Measurements from ENCODE around the gene USP34.
A peak's percentile ranks its signal among the peaks of the same experiment; 100 is the strongest.
"Not testable (repeated sequence)": the region's sequence is repeated elsewhere in the genome, so short reads cannot be mapped to it uniquely, and the experiment has no call there.

The USP34 gene

GRCh38 chr2:61221819-61222218 lies 249.1 kb downstream of the USP34 start:
- H3K4me3 Mint-ChIP-seq: no peak overlapping the region
- no peak overlapping the region for H3K27ac Mint-ChIP-seq
- peaks cover 4% of the 10 kb centered on the region for H3K4me1 Mint-ChIP-seq (ENCODE audit: low read depth)
- no peaks in the 10 kb centered on the region for H3K27me3 Mint-ChIP-seq (ENCODE audit: low read depth)
- no peaks in the 10 kb centered on the region for H3K9me3 Mint-ChIP-seq
- peaks cover 35% of the 10 kb centered on the region for H3K36me3 Mint-ChIP-seq (ENCODE audit: low read depth)

DNA sequence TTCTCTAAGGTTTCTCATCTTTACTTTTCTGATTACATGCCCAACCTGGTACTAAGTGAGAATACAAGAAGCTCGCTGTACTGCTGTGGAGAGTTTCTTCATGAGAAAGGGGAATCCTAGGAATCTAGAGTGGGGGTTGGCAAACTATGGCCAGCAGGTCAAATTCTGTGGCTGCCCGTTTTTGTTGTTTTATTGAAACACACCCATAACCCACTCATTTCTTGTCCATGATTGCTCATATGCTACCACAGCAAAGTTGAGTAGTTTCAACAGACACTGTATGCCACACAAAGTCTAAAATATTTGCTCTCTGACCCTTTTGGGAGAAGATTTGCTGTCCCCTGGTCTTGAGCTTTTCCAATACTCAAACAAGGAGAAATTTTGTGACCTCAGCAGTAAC lies 250.1 kb downstream of the USP34 start:
- H3K27ac Mint-ChIP-seq: no peak overlapping the region

GRCh38 chr2:61218817-61219170 lies 252.1 kb downstream of the USP34 start:
- Mint-ChIP-seq H3K4me1 (ENCODE audit: low read depth) (no peaks in the 10 kb centered on the region), H3K9me3 (no peaks in the 10 kb centered on the region), H3K4me3 (no peak overlapping the region), H3K27me3 (ENCODE audit: low read depth) (no peaks in the 10 kb centered on the region), H3K36me3 (ENCODE audit: low read depth) (peaks cover 33% of the 10 kb centered on the region), H3K27ac (no peak overlapping the region)

More for the DNA sequence above, 250.1 kb downstream of the USP34 start:
- Mint-ChIP-seq H3K9me3 (no peaks in the 10 kb centered on the region), H3K27me3 (ENCODE audit: low read depth) (no peaks in the 10 kb centered on the region), H3K4me3 (no peak overlapping the region), H3K36me3 (ENCODE audit: low read depth) (peaks cover 32% of the 10 kb centered on the region), H3K4me1 (ENCODE audit: low read depth) (no peaks in the 10 kb centered on the region)

DNA sequence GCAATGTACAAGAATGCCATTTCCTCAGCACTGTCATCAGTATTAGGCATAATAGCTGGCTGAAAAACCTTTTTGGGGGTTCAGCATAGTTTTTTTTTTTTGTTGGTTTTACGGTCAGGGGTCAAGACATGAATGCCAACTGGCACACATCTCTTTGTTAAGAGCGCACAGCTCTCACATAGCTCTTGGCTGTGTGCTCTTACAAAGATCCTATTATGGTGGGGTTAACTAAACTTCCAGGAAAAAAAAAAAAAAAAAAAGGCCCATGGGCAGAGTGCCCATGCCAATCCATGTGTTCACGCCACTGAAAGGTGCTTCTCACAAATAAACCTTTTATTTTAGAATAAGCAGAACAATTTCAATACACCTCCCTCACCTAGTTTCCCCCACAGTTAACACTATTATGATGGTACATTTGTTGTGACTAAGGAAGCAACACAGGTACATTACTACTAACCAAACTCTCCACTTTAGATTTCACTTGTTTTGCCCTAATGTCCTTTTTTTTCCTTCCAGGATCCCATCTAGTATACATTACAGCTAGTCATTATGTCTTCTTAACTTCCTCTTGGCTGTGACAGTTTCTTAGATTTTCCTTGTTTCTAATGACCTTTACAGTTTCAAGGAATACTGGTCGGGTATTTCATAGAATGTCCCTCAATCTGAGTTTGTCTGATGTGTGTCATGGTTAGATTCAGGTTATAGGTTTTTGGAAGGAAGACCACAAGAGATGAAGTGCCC lies 252.6 kb downstream of the USP34 start:
- no peaks in the 10 kb centered on the region for H3K9me3 Mint-ChIP-seq
- peaks cover 31% of the 10 kb centered on the region for H3K36me3 Mint-ChIP-seq (ENCODE audit: low read depth)
- no peaks in the 10 kb centered on the region for H3K27me3 Mint-ChIP-seq (ENCODE audit: low read depth)
- H3K4me1 Mint-ChIP-seq (ENCODE audit: low read depth): no peaks in the 10 kb centered on the region
- no peak overlapping the region for H3K4me3 Mint-ChIP-seq
- H3K27ac Mint-ChIP-seq: no peak overlapping the region

GRCh38 chr2:61214171-61214570 lies 256.7 kb downstream of the USP34 start:
- Mint-ChIP-seq H3K4me3 (no peak overlapping the region), H3K36me3 (ENCODE audit: low read depth) (peaks cover 21% of the 10 kb centered on the region), H3K4me1 (ENCODE audit: low read depth) (no peaks in the 10 kb centered on the region), H3K27me3 (ENCODE audit: low read depth) (no peaks in the 10 kb centered on the region), H3K9me3 (no peaks in the 10 kb centered on the region), H3K27ac (no peak overlapping the region)

- peaks cover 29% of the 10 kb centered on the region for H3K36me3 Mint-ChIP-seq (ENCODE audit: low read depth)
- no peaks in the 10 kb centered on the region for H3K9me3 Mint-ChIP-seq
- no peak overlapping the region for H3K4me3 Mint-ChIP-seq
- H3K27ac Mint-ChIP-seq: no peak overlapping the region
- no peaks in the 10 kb centered on the region for H3K4me1 Mint-ChIP-seq (ENCODE audit: low read depth)
- no peaks in the 10 kb centered on the region for H3K27me3 Mint-ChIP-seq (ENCODE audit: low read depth)
Measured at GRCh38 chr2:61210332-61210981, 260.4 kb downstream of the USP34 start.

- Mint-ChIP-seq H3K9me3 (no peaks in the 10 kb centered on the region), H3K36me3 (ENCODE audit: low read depth) (peaks cover 41% of the 10 kb centered on the region), H3K27ac (no peak overlapping the region)
Measured at GRCh38 chr2:61205132-61205531, 265.8 kb downstream of the USP34 start.

GRCh38 chr2:61196671-61197070 lies 274.2 kb downstream of the USP34 start:
- no peak overlapping the region for H3K4me3 Mint-ChIP-seq
- H3K4me1 Mint-ChIP-seq (ENCODE audit: low read depth): peaks cover 14% of the 10 kb centered on the region
- H3K36me3 Mint-ChIP-seq (ENCODE audit: low read depth): peaks cover 19% of the 10 kb centered on the region
- H3K9me3 Mint-ChIP-seq: no peaks in the 10 kb centered on the region
- H3K27ac Mint-ChIP-seq: no peak overlapping the region
- H3K27me3 Mint-ChIP-seq (ENCODE audit: low read depth): no peaks in the 10 kb centered on the region

More at GRCh38 chr2:61205132-61205531, 265.8 kb downstream of the USP34 start:
- H3K27me3 Mint-ChIP-seq (ENCODE audit: low read depth): no peaks in the 10 kb centered on the region
- no peaks in the 10 kb centered on the region for H3K4me1 Mint-ChIP-seq (ENCODE audit: low read depth)
- H3K4me3 Mint-ChIP-seq: no peak overlapping the region

DNA sequence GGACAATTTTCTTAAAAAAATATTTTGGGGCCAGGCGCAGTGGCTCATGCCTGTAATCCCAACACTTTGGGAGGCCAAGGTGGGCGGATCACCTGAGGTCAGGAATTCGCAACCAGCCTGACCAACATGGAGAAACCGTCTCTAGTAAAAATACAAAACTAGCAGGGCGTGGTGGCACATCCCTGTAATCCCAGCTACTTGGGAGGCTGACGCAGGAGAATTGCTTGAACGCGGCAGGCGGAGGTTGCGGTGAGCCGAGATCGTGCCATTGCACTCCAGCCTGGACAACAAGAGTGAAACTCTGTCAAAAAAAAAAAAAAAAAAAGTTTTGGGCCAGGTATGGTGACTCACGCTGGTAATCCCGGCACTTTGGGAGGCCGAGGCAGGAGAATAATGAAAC lies 276.2 kb downstream of the USP34 start:
- not testable (repeated sequence) for H3K27ac Mint-ChIP-seq; H3K27me3 Mint-ChIP-seq (ENCODE audit: low read depth); H3K9me3 Mint-ChIP-seq; H3K4me3 Mint-ChIP-seq
- Mint-ChIP-seq H3K4me1 (ENCODE audit: low read depth) (peaks cover 16% of the 10 kb centered on the region), H3K36me3 (ENCODE audit: low read depth) (peaks cover 24% of the 10 kb centered on the region)

DNA sequence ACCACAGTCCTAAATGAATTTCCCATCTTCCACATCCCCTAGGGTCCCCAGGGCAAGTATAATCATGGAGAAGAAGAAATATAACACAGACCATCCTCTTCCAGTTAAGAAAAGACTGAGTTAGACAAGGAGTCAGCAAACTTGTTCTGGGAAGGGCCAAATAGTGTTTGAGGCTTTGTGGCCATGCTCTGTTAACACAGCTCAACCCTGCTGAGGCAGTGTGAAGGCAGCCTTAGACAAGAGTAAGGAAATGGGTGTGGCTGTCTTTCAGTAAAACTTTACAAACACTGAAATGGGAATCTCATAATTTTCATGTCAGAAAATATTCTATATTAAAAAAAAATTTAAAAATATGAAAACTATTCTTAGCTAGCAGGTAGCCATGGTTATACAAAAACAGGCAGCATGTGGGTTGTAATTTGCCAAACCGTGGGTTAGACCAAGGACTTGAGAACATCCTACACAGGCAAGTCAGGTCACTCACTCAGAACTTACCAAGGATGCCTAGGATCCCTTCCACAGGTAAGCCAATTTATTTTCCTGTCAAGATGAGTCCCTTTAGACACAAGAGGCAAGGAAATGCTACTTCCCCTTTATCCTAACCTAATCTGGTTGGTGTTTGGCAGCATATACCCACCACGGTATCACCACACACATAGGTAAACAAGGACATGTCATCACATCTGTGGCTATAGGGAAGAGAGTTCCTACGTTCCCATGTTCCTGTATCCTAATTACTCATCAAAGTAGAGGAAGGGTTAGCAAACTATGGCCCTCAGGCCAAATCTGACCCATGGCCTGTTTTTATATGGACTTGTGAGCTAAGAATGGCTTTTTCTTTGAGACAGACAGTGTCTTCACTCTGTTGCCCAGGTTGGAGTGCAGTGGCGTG lies 277.0 kb downstream of the USP34 start:
- Mint-ChIP-seq H3K4me3 (no peak overlapping the region), H3K27me3 (ENCODE audit: low read depth) (no peaks in the 10 kb centered on the region), H3K36me3 (ENCODE audit: low read depth) (peaks cover 21% of the 10 kb centered on the region), H3K27ac (peak overlapping the region; percentile 52), H3K4me1 (ENCODE audit: low read depth) (peaks cover 16% of the 10 kb centered on the region), H3K9me3 (no peaks in the 10 kb centered on the region)

DNA sequence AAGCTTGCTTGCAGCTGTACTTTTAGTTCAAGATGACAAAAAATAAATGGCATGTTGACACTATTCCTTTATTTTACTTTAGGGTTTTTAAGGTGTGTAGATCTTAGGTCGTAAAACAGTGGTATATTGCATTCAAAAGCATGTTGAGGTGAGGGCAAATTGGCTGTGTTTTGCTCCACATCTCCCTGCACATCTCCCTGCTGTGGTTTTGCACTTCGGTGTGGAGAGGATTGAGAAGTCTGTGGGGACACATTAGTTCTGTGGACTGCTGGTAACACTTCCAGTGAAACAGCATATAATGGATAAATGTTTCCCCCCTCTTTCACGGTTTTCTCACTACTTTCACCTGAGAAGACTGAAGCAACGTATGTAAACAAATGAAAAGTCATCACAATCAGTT lies 283.8 kb downstream of the USP34 start:
- H3K4me3 Mint-ChIP-seq: no peak overlapping the region
- H3K9me3 Mint-ChIP-seq: no peaks in the 10 kb centered on the region
- H3K27ac Mint-ChIP-seq: no peak overlapping the region
- H3K27me3 Mint-ChIP-seq (ENCODE audit: low read depth): no peaks in the 10 kb centered on the region
- H3K4me1 Mint-ChIP-seq (ENCODE audit: low read depth): peaks cover 18% of the 10 kb centered on the region
- peaks cover 68% of the 10 kb centered on the region for H3K36me3 Mint-ChIP-seq (ENCODE audit: low read depth)

GRCh38 chr2:61185231-61185728 lies 285.6 kb downstream of the USP34 start:
- H3K4me3 Mint-ChIP-seq: no peak overlapping the region
- H3K27me3 Mint-ChIP-seq (ENCODE audit: low read depth): no peaks in the 10 kb centered on the region
- H3K9me3 Mint-ChIP-seq: no peaks in the 10 kb centered on the region
- H3K4me1 Mint-ChIP-seq (ENCODE audit: low read depth): peaks cover 29% of the 10 kb centered on the region
- no peak overlapping the region for H3K27ac Mint-ChIP-seq
- peaks cover 72% of the 10 kb centered on the region for H3K36me3 Mint-ChIP-seq (ENCODE audit: low read depth)

DNA sequence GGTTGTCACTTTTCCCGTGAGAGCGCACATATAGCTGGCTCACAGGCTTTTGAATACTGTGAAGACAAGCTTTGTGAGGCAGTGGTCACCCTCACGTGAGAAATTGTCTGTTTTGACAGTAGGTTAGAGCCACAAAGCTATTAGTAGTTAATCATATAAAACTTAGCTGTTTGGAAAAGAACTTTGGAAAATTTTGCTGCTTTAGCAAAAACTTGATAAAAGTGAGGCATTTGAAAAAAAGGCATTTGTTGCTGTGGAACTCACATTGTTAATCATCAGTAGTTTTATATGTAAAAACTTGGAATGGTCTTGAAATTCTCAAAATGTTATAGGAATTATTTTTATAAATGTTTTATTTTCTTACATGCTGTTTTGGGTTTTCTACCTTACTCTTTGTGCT lies 286.6 kb downstream of the USP34 start:
- H3K27ac Mint-ChIP-seq: no peak overlapping the region
- peaks cover 37% of the 10 kb centered on the region for H3K4me1 Mint-ChIP-seq (ENCODE audit: low read depth)
- no peaks in the 10 kb centered on the region for H3K27me3 Mint-ChIP-seq (ENCODE audit: low read depth)
- no peaks in the 10 kb centered on the region for H3K9me3 Mint-ChIP-seq
- no peak overlapping the region for H3K4me3 Mint-ChIP-seq
- peaks cover 77% of the 10 kb centered on the region for H3K36me3 Mint-ChIP-seq (ENCODE audit: low read depth)

DNA sequence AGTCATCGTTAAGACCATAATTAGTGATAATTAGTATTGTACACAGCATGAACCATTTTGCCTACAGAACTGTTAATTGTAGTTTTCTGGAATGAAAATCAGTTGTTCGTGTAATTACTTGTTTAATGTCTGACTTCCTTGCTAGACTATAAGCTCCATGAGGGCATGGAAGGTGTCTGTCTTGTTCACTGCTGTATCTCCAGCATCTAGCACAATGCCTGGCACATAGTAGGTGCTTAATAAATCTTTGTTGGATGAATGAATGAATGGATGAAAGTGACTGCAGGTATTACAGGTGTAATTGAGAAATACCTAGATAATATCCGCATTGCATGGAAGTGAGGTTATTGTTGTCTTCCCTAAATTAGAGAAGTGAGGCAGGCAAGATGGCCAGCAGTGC lies 287.1 kb downstream of the USP34 start:
- Mint-ChIP-seq H3K27ac (no peak overlapping the region), H3K27me3 (ENCODE audit: low read depth) (no peaks in the 10 kb centered on the region)

More for the DNA sequence above, 287.1 kb downstream of the USP34 start:
- peaks cover 42% of the 10 kb centered on the region for H3K4me1 Mint-ChIP-seq (ENCODE audit: low read depth)
- peaks cover 77% of the 10 kb centered on the region for H3K36me3 Mint-ChIP-seq (ENCODE audit: low read depth)
- H3K4me3 Mint-ChIP-seq: no peak overlapping the region
- H3K9me3 Mint-ChIP-seq: no peaks in the 10 kb centered on the region

Data from T-helper 1 cell treated with Interleukin-12 subunit alpha and Interleukin-12 subunit beta and Interleukin-4 antibody, amounts not matched to agents 30 μg/mL and 1 μg/mL, for 36 hours (primary cell).